HG02642 (cell line): ENCODE results near the gene MEAF6.

Source experiments
- ATAC-seq: cut with Tn5 transposase; IDR thresholded peaks from one replicate; pipeline ENCODE4 v1.9.1; 2021; ENCODE audit warnings: mild to moderate bottlenecking; ENCODE audit not compliant: unreplicated experiment, poor library complexity

MEAF6 gene

GRCh38 chr1:37448185-37448584, 66.4 kb downstream of the MEAF6 start:
- ATAC-seq: no peak

DNA sequence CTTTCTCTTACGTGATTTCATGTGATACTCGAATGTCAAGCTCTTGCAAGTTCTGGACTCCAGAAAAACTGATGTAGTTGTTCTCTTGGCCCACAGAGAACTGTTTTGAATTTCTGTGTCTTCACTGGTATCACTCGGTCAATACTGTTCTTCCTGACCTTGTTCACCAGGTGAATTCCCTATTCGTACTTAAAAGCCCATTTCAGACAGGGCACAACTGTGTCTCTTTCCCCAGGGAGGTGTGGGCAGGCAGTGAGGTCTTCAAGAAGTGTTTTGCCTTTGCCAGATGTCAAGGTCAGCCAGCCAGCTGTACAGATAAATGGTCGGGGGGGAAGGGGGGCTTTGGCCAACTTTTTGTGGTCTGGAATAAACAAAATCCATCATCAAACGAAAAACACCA, 67.7 kb downstream of the MEAF6 start:
- no peak for ATAC-seq

GRCh38 chr1:37442644-37443043, 71.9 kb downstream of the MEAF6 start:
- ATAC-seq: no peak
